Liver (tissue), 9 donors: ENCODE measurements around the gene NFIX. TPM values are rescaled to one million over a fixed set of nuclear protein-coding genes. Genes with fewer than 3 reads are reported as not detected.
A peak's percentile ranks its signal among the peaks of the same experiment; 100 is the strongest.
"Not testable (repeated sequence)": the region's sequence is repeated elsewhere in the genome, so short reads cannot be mapped to it uniquely, and the experiment has no call there.

Experiments used
- DNase-seq: peaks from one replicate; pipeline ENCODE4 v3.0.0-alpha.2; 2017; ENCODE audit warnings: low spot score
- H3K27ac ChIP-seq, 2 donors: one replicate each; pipeline ENCODE4 v1.7.0; 2013; ENCODE audit warnings: inconsistent platforms in 2 of 2, low read length in 2 of 2, control low read depth in 1 of 2, low read depth in 1 of 2, mild to moderate bottlenecking in 1 of 2
- H3K27me3 ChIP-seq, 4 donors: one replicate each; pipeline versions ENCODE4 v1.6.1 to v1.7.0; 2013; ENCODE audit warnings: low read length in 3 of 4, inconsistent platforms in 1 of 4, mild to moderate bottlenecking in 1 of 4, moderate library complexity in 1 of 4; ENCODE audit not compliant: control insufficient read depth in 4 of 4, insufficient read depth in 4 of 4
- H3K36me3 ChIP-seq, 4 donors: one replicate each; pipeline versions ENCODE4 v1.6.1 to v1.7.0; 2013; ENCODE audit warnings: low read length in 3 of 4, mild to moderate bottlenecking in 3 of 4, low read depth in 1 of 4, moderate library complexity in 1 of 4; ENCODE audit not compliant: control insufficient read depth in 4 of 4, insufficient read depth in 3 of 4
- H3K4me1 ChIP-seq, 4 donors: one replicate each; pipeline versions ENCODE4 v1.6.1 to v1.7.0; 2013; ENCODE audit warnings: low read length in 3 of 4, mild to moderate bottlenecking in 3 of 4, moderate library complexity in 1 of 4; ENCODE audit not compliant: control insufficient read depth in 4 of 4, insufficient read depth in 4 of 4
- H3K4me3 ChIP-seq, 3 donors: one replicate each; pipeline versions ENCODE4 v1.6.1 to v1.7.0; 2013; ENCODE audit warnings: low read length in 3 of 3, control low read depth in 1 of 3, low read depth in 1 of 3, mild to moderate bottlenecking in 1 of 3
- H3K9ac ChIP-seq, 2 donors: one replicate each; pipeline ENCODE4 v1.7.0; 2013; ENCODE audit warnings: low read length in 2 of 2, mild to moderate bottlenecking in 2 of 2, moderate library complexity in 2 of 2, control low read depth in 1 of 2, low read depth in 1 of 2
- H3K9me3 ChIP-seq, 4 donors: one replicate each; pipeline versions ENCODE4 v1.6.1 to v1.7.0; 2013; ENCODE audit warnings: low read length in 3 of 4; ENCODE audit not compliant: control insufficient read depth in 4 of 4
- HNF4A ChIP-seq, 2 donors: conservative IDR thresholded peaks; 2 replicates each; pipeline ENCODE4 v1.6.1; 2016; ENCODE audit warnings: antibody characterized with exemption in 2 of 2, mild to moderate bottlenecking in 2 of 2
- NR2F2 ChIP-seq: IDR thresholded peaks from 2 replicates; pipeline ENCODE4 v1.6.1; 2016; ENCODE audit warnings: antibody characterized with exemption
- RAD21 ChIP-seq, 2 donors: IDR thresholded peaks; 2 replicates each; pipeline ENCODE4 v1.6.1; 2016; ENCODE audit warnings: antibody characterized with exemption in 2 of 2, mild to moderate bottlenecking in 2 of 2
- TAF1 ChIP-seq: conservative IDR thresholded peaks from 2 replicates; pipeline ENCODE4 v1.6.1; 2016; ENCODE audit warnings: antibody characterized with exemption, mild to moderate bottlenecking
- WGBS: extraction: QIAGEN DNeasy Blood & Tissue Kit; methylation state at CpG from one replicate; pipeline ENCODE4 v1.1.7; 2013; 5-methylcytosine and 5-hydroxymethylcytosine counted together
- polyA plus RNA-seq, 2 donors: library from polyadenylated mRNA; stranded (reverse) in 1 of 2; unstranded in 1 of 2; fragments of 200-250 nt in 1 of 2; fragments of >200 nt in 1 of 2; fragmentation: Nextera tagmentation in 1 of 2; extraction: Ambion mirVana in 1 of 2; gene quantifications; one replicate each; pipeline versions ENCODE4 v1.2.1 to v1.2.3, GENCODE V29; 2013 to 2015
- total RNA-seq, 2 donors: library from RNA; depleted of rRNA; stranded (reverse); fragments of >200 nt; gene quantifications; one replicate each; pipeline ENCODE4 v1.2.3, GENCODE V29; 2014
- TF ChIP-seq, protein P1 (sequence below): IDR thresholded peaks from 2 replicates; pipeline ENCODE4 v1.6.1; 2016; ENCODE audit warnings: antibody characterized with exemption, mild to moderate bottlenecking
- TF ChIP-seq, protein P2 (sequence below): IDR thresholded peaks from 2 replicates; pipeline ENCODE4 v1.6.1; 2016; ENCODE audit warnings: antibody characterized with exemption
- TF ChIP-seq, protein P3 (sequence below): fragments of 150-350 bp; IDR thresholded peaks from 2 replicates; pipeline ENCODE4 v1.5.1; 2017; ENCODE audit warnings: improper control_type of control experiment, low read depth, low read length; ENCODE audit not compliant: missing input control
- donor health status: healthy.
- donor health status: healthy.
- donor health status: healthy.
- donor health status: healthy.
- donor health status: healthy.

The NFIX gene
- total and polyA plus RNA-seq, 4 donors = 3.3 to 18.4 (median 12.6) TPM

DNA sequence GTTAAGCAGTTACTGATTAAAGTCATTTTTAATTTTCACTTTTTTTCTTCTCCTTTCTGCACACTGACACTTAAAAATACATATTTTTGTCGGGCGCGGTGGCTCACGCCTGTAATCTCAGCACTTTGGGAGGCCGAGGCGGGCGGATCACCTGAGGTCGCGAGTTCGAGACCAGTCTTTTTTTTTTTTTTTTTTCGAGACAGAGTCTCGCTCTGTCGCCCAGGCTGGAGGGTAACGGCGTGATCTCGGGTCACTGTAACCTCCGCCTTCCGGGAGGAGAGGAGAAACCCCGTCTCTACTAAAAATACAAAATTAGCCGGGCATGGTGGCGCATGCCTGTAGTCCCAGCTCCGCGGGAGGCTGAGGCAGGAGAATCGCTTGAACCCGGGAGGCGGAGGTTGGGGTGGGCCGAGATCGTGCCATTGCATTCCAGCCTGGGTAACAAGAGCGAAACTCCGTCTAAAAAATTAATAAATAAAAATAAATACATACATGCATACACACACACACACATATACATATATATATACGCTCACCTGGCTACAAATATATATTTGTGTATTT is 37.8 kb upstream of the NFIX start:
- DNase-seq, H3K36me3 ChIP-seq, H3K27me3 ChIP-seq, H3K9me3 ChIP-seq: not testable (repeated sequence)
- 36% methylated on average over 31 of the region's 31 CpGs for WGBS
- Histone ChIP-seq H3K27ac (peak overlapping the region; percentile 80 to 89), H3K9ac (peak overlapping the region in 1 of 2 donors; percentile 85), H3K4me1 (peaks cover 5 to 18% (median 14%) of the 10 kb centered on the region in 4 donors), H3K4me3 (peak overlapping the region; percentile 51 to 99 (median 85))
- TF ChIP-seq, protein P1, sequence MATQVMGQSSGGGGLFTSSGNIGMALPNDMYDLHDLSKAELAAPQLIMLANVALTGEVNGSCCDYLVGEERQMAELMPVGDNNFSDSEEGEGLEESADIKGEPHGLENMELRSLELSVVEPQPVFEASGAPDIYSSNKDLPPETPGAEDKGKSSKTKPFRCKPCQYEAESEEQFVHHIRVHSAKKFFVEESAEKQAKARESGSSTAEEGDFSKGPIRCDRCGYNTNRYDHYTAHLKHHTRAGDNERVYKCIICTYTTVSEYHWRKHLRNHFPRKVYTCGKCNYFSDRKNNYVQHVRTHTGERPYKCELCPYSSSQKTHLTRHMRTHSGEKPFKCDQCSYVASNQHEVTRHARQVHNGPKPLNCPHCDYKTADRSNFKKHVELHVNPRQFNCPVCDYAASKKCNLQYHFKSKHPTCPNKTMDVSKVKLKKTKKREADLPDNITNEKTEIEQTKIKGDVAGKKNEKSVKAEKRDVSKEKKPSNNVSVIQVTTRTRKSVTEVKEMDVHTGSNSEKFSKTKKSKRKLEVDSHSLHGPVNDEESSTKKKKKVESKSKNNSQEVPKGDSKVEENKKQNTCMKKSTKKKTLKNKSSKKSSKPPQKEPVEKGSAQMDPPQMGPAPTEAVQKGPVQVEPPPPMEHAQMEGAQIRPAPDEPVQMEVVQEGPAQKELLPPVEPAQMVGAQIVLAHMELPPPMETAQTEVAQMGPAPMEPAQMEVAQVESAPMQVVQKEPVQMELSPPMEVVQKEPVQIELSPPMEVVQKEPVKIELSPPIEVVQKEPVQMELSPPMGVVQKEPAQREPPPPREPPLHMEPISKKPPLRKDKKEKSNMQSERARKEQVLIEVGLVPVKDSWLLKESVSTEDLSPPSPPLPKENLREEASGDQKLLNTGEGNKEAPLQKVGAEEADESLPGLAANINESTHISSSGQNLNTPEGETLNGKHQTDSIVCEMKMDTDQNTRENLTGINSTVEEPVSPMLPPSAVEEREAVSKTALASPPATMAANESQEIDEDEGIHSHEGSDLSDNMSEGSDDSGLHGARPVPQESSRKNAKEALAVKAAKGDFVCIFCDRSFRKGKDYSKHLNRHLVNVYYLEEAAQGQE = peak; percentile 7

DNA sequence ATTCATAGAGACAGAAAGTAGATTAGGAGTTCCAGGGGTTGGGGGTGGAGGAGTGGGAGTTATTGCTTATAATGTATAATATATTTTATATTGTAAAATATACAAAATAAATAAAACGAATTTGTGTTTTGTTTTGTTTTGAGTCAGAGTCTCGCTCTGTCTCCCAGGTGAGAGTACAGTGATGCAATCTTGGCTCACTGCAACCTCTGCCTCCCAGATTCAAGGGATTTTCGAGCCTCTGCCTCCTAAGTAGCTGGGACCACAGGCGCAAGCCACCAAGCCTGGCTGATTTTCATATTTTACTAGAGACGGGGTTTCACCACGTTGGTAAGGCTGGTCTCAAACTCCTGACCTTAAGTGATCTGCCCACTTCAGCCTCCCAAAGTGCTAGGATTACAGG is 35.8 kb upstream of the NFIX start:
- Histone ChIP-seq H3K9me3 (no peaks in the 10 kb centered on the region), H3K36me3 (peaks cover 0 to 2% (median 0%) of the 10 kb centered on the region in 4 donors), H3K4me3 (no peak overlapping the region), H3K27ac (no peak overlapping the region), H3K9ac (no peak overlapping the region), H3K4me1 (peaks cover 5 to 13% (median 11%) of the 10 kb centered on the region in 4 donors), H3K27me3 (no peaks in the 10 kb centered on the region)
- 51% methylated on average over 6 of the region's 6 CpGs for WGBS
- no peak for TF ChIP-seq RAD21 (IDR thresholded peaks at IDR 0.05)
- TF ChIP-seq, protein P2, sequence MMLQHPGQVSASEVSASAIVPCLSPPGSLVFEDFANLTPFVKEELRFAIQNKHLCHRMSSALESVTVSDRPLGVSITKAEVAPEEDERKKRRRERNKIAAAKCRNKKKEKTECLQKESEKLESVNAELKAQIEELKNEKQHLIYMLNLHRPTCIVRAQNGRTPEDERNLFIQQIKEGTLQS = peak; percentile 23
- DNase-seq = no peak

DNA sequence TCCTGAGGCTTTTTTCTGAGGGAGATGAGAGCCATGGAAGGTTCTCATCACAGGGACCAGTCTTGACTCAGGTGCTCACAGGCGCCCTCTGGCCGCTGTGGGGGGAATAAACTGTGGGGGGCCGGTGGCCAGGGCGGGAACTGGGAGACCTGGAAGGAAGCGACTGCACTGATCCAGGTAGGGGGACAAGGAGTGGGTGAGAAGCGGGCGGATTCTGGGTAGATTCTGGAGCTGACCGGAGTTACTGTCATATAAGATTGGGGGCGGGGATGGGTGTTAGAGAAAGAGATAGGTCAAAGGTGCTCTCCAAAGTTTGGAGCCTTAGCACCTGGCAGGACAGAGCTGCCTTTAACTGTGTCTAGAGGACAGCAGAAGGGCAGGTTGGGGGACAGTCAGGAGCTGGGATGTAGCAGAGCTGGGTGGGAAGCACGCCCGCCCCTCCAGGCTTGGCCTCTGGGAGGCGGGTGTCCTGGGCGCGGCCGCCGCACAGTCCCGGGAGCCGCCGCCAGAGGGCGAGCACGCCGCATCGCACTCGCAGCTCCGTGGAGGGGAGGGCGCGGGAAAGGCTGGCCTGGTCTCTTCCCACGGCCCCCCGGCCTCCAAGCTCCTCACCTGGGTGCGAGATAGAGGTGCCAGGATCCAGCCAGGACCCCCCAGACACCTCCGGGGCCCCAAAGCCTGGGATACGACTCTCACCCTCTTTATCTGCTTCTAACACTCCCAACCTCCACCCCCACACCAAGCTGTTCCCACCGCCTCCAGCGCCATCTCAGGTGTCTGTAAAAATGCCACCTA is 30.1 kb upstream of the NFIX start:
- Histone ChIP-seq H3K27me3 (no peaks in the 10 kb centered on the region), H3K36me3 (no peaks in the 10 kb centered on the region), H3K9me3 (no peaks in the 10 kb centered on the region), H3K27ac (no peak overlapping the region), H3K4me1 (peaks cover 0 to 15% (median 10%) of the 10 kb centered on the region in 4 donors), H3K4me3 (peak overlapping the region in 2 of 3 donors; percentile 44 to 75), H3K9ac (peak overlapping the region; percentile 29 to 84)
- TF ChIP-seq HNF4A (conservative IDR thresholded peaks at IDR 0.05) = no peak
- TF ChIP-seq TAF1 = no peak
- TF ChIP-seq, protein P3, sequence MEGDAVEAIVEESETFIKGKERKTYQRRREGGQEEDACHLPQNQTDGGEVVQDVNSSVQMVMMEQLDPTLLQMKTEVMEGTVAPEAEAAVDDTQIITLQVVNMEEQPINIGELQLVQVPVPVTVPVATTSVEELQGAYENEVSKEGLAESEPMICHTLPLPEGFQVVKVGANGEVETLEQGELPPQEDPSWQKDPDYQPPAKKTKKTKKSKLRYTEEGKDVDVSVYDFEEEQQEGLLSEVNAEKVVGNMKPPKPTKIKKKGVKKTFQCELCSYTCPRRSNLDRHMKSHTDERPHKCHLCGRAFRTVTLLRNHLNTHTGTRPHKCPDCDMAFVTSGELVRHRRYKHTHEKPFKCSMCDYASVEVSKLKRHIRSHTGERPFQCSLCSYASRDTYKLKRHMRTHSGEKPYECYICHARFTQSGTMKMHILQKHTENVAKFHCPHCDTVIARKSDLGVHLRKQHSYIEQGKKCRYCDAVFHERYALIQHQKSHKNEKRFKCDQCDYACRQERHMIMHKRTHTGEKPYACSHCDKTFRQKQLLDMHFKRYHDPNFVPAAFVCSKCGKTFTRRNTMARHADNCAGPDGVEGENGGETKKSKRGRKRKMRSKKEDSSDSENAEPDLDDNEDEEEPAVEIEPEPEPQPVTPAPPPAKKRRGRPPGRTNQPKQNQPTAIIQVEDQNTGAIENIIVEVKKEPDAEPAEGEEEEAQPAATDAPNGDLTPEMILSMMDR = peak; percentile 91
- no peak for TF ChIP-seq NR2F2
- TF ChIP-seq, protein P1 = no peak
- TF ChIP-seq RAD21 (IDR thresholded peaks at IDR 0.05) = peak; percentile 67
- 1% methylated on average over 34 of the region's 34 CpGs for WGBS
- DNase-seq = peak; percentile 94
